Stomach (tissue), 4 donors: ENCODE measurements around the gene SMG1.

ENCODE experiments used
- CTCF ChIP-seq, 7 experiments: fragments of 450-650 bp in 4 of 7; fragments of 200-600 bp in 3 of 7; sonication (generic) in 3 of 7; IDR thresholded peaks; one replicate each; pipeline ENCODE4 v1.5.1; 2016 to 2019; ENCODE audit warnings: antibody characterized with exemption in 7 of 7, control low read depth in 2 of 7, mild to moderate bottlenecking in 1 of 7
- POLR2A ChIP-seq, 4 donors: fragments of 450-650 bp; IDR thresholded peaks; one replicate each; pipeline ENCODE4 v1.6.1; 2016; ENCODE audit warnings: antibody characterized with exemption in 4 of 4, control low read depth in 2 of 4, mild to moderate bottlenecking in 1 of 4, moderate library complexity in 1 of 4
- POLR2AphosphoS5 ChIP-seq, 3 donors: sonication (generic); formaldehyde crosslinking; IDR thresholded peaks; one replicate each; pipeline ENCODE4 v1.6.1; 2016; ENCODE audit warnings: antibody characterized with exemption in 3 of 3

GRCh38 chr16:18811925-18812324 is 114.3 kb downstream of the SMG1 start:
- no peak for TF ChIP-seq CTCF (IDR thresholded peaks at IDR 0.05)
- TF ChIP-seq POLR2AphosphoS5 (IDR thresholded peaks at IDR 0.05), result no peak
- no peak for TF ChIP-seq POLR2A (IDR thresholded peaks at IDR 0.05)
